Measurements from ENCODE around the gene ERN1.

The ERN1 gene

DNA sequence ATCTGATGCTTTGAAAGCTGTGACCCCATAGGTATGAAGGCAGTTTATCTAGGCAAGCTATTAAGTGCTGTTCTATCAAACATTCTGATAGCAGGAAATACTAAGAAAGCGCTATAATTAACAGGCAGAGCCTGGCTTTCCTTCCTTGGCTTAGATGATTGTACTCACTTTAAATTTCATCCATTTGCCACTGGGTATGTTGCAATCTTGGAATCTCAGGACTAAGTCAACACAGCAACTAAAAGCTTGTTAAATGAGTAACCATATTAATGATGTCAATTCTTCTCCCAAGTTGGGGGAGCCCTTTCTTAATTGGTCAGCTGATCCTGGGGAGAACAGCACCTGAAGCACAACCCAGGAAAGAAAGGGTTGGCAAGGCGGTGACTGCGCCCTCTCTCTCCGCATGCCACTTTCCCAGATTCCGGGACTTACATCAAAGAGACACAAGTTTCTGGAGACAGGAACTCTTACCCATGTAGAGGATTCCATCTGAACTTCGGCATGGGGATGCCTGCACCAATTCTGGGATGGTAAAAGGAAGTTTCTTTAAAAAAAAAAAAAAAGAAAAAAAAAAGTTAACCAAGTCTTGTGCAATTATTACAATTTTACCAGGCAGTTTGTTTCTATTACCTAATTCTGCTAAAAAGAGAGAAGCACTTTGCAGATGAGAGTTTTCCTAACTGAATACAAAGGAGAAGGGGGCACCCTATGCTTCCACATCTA, 55.1 kb downstream of the ERN1 start:
- TF ChIP-seq, protein P1, sequence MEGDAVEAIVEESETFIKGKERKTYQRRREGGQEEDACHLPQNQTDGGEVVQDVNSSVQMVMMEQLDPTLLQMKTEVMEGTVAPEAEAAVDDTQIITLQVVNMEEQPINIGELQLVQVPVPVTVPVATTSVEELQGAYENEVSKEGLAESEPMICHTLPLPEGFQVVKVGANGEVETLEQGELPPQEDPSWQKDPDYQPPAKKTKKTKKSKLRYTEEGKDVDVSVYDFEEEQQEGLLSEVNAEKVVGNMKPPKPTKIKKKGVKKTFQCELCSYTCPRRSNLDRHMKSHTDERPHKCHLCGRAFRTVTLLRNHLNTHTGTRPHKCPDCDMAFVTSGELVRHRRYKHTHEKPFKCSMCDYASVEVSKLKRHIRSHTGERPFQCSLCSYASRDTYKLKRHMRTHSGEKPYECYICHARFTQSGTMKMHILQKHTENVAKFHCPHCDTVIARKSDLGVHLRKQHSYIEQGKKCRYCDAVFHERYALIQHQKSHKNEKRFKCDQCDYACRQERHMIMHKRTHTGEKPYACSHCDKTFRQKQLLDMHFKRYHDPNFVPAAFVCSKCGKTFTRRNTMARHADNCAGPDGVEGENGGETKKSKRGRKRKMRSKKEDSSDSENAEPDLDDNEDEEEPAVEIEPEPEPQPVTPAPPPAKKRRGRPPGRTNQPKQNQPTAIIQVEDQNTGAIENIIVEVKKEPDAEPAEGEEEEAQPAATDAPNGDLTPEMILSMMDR (IDR thresholded peaks at IDR 0.05; ENCODE audit: unreplicated experiment in 3 of 3), result no peak

DNA sequence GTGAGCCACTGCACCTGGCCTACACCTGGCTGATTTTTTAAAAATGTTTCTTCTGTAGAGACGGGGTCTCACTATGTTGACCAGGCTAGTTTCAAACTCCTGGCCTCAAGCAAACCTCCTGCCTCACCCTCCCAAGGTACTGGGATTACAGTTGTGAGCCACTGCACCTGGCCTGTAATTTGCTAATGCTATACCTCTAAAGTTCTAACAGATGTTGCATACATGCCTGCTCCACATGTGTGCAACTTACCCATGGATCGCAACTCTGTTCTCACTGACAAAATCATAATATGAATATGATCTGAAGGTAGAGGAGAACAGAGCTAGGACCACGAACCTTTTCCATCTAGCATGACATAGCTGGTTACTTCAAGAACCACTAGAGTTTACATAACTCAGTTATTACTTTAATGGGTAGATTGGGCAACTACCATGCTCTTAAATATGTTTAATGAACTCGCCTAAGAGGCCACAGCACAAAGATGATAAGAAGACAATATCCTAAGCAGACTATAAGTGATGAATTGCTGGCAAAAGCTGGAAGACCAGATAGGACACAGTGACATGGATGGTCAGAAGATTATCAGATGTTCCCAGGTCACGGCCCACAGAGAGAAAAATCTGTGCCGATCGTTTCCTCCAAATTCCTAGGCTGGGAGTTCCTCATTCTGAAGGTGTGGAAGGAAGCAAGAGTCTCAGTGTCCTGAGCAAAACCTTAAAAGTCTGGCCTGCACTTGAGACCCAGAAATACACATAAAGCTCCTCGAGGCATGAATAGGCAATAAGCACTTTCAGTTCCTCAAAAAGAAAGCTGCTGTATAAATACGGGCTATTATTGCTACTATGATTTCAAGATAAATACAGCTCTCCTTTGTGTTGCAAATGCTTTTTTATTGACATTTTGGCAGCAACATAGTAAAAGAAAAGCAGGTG, 55.9 kb downstream of the ERN1 start:
- peaks cover 54% of the 10 kb centered on the region for H3K36me3 Mint-ChIP-seq (ENCODE audit: low read depth)
- peak overlapping the region; percentile 23 to 82 (median 53) for H3K27ac Mint-ChIP-seq
- H3K4me3 Mint-ChIP-seq, result no peak overlapping the region
- no peaks in the 10 kb centered on the region for H3K27me3 Mint-ChIP-seq (ENCODE audit: low read depth)
- TF ChIP-seq, protein P1 (IDR thresholded peaks at IDR 0.05; ENCODE audit: unreplicated experiment in 3 of 3), result no peak
- no peaks in the 10 kb centered on the region for H3K4me1 Mint-ChIP-seq
- H3K9me3 Mint-ChIP-seq, result peaks cover 16% of the 10 kb centered on the region

More for the DNA sequence above, 55.1 kb downstream of the ERN1 start:
- Mint-ChIP-seq H3K27ac (peak overlapping the region; percentile 23 to 82 (median 53)), H3K9me3 (peaks cover 7% of the 10 kb centered on the region), H3K36me3 (ENCODE audit: low read depth) (peaks cover 45% of the 10 kb centered on the region), H3K4me1 (no peaks in the 10 kb centered on the region), H3K27me3 (ENCODE audit: low read depth) (no peaks in the 10 kb centered on the region), H3K4me3 (no peak overlapping the region)

GRCh38 chr17:64071111-64071510, 58.8 kb downstream of the ERN1 start:
- Mint-ChIP-seq H3K4me3 (no peak overlapping the region), H3K4me1 (no peaks in the 10 kb centered on the region), H3K27ac (no peak overlapping the region), H3K9me3 (peaks cover 23% of the 10 kb centered on the region), H3K36me3 (ENCODE audit: low read depth) (peaks cover 71% of the 10 kb centered on the region), H3K27me3 (ENCODE audit: low read depth) (no peaks in the 10 kb centered on the region)
- TF ChIP-seq, protein P1 (IDR thresholded peaks at IDR 0.05; ENCODE audit: unreplicated experiment in 3 of 3), result no peak

DNA sequence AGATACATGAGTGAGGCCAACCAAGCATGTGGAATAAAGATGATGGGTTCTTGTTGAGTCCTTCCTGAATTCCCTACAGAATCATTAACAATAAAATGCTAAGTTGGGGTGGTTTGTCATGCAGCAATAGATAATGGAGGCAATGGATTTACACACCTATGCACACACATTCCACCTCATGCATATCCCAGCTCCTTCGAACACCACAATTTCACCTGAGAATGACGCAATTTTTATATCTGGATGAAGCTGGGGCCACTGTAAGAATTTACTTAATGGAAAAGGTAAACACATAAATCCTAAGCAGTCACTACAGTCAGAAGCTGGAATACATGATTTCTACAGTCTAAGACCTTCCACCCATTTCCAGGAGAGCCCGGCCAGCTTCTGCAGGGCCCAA, 59.7 kb downstream of the ERN1 start:
- Mint-ChIP-seq H3K36me3 (ENCODE audit: low read depth) (peaks cover 75% of the 10 kb centered on the region), H3K27ac (no peak overlapping the region)

GRCh38 chr17:64069143-64069542, 60.8 kb downstream of the ERN1 start:
- no peaks in the 10 kb centered on the region for H3K27me3 Mint-ChIP-seq (ENCODE audit: low read depth)
- TF ChIP-seq, protein P1 (IDR thresholded peaks at IDR 0.05; ENCODE audit: unreplicated experiment in 3 of 3), result no peak
- peaks cover 23% of the 10 kb centered on the region for H3K9me3 Mint-ChIP-seq
- H3K27ac Mint-ChIP-seq, result no peak overlapping the region
- H3K36me3 Mint-ChIP-seq (ENCODE audit: low read depth), result peaks cover 76% of the 10 kb centered on the region
- no peaks in the 10 kb centered on the region for H3K4me1 Mint-ChIP-seq
- no peak overlapping the region for H3K4me3 Mint-ChIP-seq

More for the DNA sequence above, 59.7 kb downstream of the ERN1 start:
- no peaks in the 10 kb centered on the region for H3K4me1 Mint-ChIP-seq
- no peak overlapping the region for H3K4me3 Mint-ChIP-seq
- H3K9me3 Mint-ChIP-seq, result peaks cover 23% of the 10 kb centered on the region
- TF ChIP-seq, protein P1 (IDR thresholded peaks at IDR 0.05; ENCODE audit: unreplicated experiment in 3 of 3), result no peak
- H3K27me3 Mint-ChIP-seq (ENCODE audit: low read depth), result no peaks in the 10 kb centered on the region

Data from nephron (organoid).